Heart left ventricle (tissue), 13 donors: Measurements from ENCODE around the gene PIP5KL1.

Experiments
- POLR2A ChIP-seq, 2 donors: fragments of 450-650 bp; IDR thresholded peaks; one replicate each; pipeline ENCODE4 v1.6.1; 2017; ENCODE audit warnings: antibody characterized with exemption in 2 of 2, mild to moderate bottlenecking in 2 of 2, moderate library complexity in 2 of 2
- TF ChIP-seq, protein P1 (sequence below), 12 donors: fragments of 200-600 bp; sonication (generic) in 4 of 12; IDR thresholded peaks; one replicate each; pipeline versions ENCODE4 v1.5.0 to v1.8.0; 2018 to 2022; ENCODE audit warnings: antibody characterized with exemption in 12 of 12, mild to moderate bottlenecking in 5 of 12
- donor health status: ischemic (EF 13 %, LVEDD 7.1; RV severe dilation, severe dysfunction).
- donor health status: DM: no; HTN: yes; CAD: no.
- donor health status: DM: no; HTN: no; CAD: no.
- donor health status: ischemic (EF 25% LVEDD 6.9; RV normal size, moderate dysfunction).
- donor health status: ischemic (EF 25% LVEDD 5.7; RV mildly dilated, moderate dysfunction).
- donor health status: ischemic (EF 35%, LVEDD 5.7; RV mildly dilated, moderate dysfunction).
- donor health status: nonischemic (EF 11% LVEDD 7.7; RV severe dilation, severe dysfunction).
- donor health status: DM: yes; HTN: yes; CAD: no.
- donor health status: PGD.
- donor health status: ischemic (EF 29% LVEDD 5.4; RV normal size, mild dysfunction).
- donor health status: nonischemic (EF 23%, LVEDD 6.1; RV moderate dilation, normal function).

- TF ChIP-seq, protein P1, sequence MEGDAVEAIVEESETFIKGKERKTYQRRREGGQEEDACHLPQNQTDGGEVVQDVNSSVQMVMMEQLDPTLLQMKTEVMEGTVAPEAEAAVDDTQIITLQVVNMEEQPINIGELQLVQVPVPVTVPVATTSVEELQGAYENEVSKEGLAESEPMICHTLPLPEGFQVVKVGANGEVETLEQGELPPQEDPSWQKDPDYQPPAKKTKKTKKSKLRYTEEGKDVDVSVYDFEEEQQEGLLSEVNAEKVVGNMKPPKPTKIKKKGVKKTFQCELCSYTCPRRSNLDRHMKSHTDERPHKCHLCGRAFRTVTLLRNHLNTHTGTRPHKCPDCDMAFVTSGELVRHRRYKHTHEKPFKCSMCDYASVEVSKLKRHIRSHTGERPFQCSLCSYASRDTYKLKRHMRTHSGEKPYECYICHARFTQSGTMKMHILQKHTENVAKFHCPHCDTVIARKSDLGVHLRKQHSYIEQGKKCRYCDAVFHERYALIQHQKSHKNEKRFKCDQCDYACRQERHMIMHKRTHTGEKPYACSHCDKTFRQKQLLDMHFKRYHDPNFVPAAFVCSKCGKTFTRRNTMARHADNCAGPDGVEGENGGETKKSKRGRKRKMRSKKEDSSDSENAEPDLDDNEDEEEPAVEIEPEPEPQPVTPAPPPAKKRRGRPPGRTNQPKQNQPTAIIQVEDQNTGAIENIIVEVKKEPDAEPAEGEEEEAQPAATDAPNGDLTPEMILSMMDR (IDR thresholded peaks at IDR 0.05): no peak
- TF ChIP-seq POLR2A (IDR thresholded peaks at IDR 0.05): no peak
Observed at GRCh38 chr9:127874301-127875221, 56.0 kb downstream of the PIP5KL1 start.
